ENCODE results near the gene SIRT1.
"Not testable (repeated sequence)": the region's sequence is repeated elsewhere in the genome, so short reads cannot be mapped to it uniquely, and the experiment has no call there.

The SIRT1 gene

GRCh38 chr10:67955614-67956013 lies 71.2 kb downstream of the SIRT1 start:
- Histone ChIP-seq H3K4me3 (ENCODE audit: insufficient read depth in 1 of 2, low read depth in 1 of 2, low read length in 2 of 2) (no peak overlapping the region), H3K9ac (ENCODE audit: low read length) (no peak overlapping the region), H3K27ac (ENCODE audit: low read length, poor library complexity, severe bottlenecking) (no peak overlapping the region), H3K9me3 (ENCODE audit: control insufficient read depth, low read length) (no peaks in the 10 kb centered on the region), H3K4ac (ENCODE audit: low read depth in 1 of 2, low read length in 2 of 2) (no peak overlapping the region), H2BK120ac (ENCODE audit: low read depth, low read length) (no peak overlapping the region), H3K23ac (ENCODE audit: low read length in 2 of 2) (no peak overlapping the region), H3K14ac (ENCODE audit: low read length in 2 of 2) (no peak overlapping the region), H4K91ac (ENCODE audit: low read length) (no peak overlapping the region), H3K27me3 (ENCODE audit: control insufficient read depth in 1 of 2, insufficient read depth in 1 of 2, low read length in 2 of 2) (no peaks in the 10 kb centered on the region), H3K4me2 (ENCODE audit: low read length, poor library complexity, severe bottlenecking) (no peak overlapping the region), H3K36me3 (ENCODE audit: control insufficient read depth in 1 of 2, insufficient read depth in 2 of 2, low read depth in 1 of 2, low read length in 2 of 2) (peaks cover 3 to 77% of the 10 kb centered on the region in 2 experiments), H4K8ac (ENCODE audit: low read length) (no peak overlapping the region), H2AK5ac (ENCODE audit: low read length, severe bottlenecking) (no peak overlapping the region), H3K18ac (ENCODE audit: low read depth in 1 of 2, low read length in 2 of 2) (no peak overlapping the region), H3K4me1 (ENCODE audit: control insufficient read depth, insufficient read depth, low read depth, low read length) (peaks cover 1% of the 10 kb centered on the region), H2BK15ac (ENCODE audit: low read depth, poor library complexity, severe bottlenecking) (no peak overlapping the region), H2BK12ac (ENCODE audit: low read length in 2 of 2) (no peak overlapping the region), H3K79me1 (replicated peaks; ENCODE audit: low read length, poor library complexity, severe bottlenecking) (peaks cover 6% of the 10 kb centered on the region), H2AFZ (ENCODE audit: low read depth, low read length) (no peak overlapping the region), H2BK5ac (ENCODE audit: low read depth, low read length, poor library complexity, severe bottlenecking) (no peak overlapping the region)
- DNase-seq: no peak
- WGBS: 95% methylated on average over 2 of the region's 6 CpGs

DNA sequence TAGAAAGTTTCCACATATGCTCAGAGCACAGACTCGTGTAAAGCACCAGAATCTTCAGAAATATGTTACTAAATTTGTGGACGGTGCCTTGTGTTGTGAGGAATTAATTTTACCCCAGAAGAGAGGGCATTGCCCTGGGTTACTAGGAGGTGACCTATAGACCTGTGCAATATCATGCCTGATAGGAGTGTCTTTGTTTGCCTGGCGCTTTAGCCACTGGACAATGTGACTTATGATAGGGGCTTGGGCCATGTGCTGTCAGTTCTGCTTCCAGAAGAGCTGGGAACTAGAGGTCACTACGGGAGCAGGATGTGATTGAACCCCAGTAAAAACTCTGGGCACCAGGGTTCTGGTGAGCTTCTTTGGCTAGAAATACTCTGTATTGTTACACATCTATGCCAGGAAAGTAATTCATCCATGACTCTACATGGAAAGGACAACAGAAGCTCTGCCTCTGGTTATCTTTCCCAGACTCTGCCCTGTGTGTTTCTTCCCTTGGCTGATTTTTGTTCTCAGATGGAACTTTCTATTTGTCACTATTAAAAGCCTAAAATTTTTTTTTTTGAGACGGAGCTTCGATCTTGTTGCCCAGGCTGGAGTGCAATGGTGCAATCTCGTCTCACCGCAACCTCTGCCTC lies 75.5 kb downstream of the SIRT1 start:
- no peak overlapping the region for H3K4ac ChIP-seq (ENCODE audit: low read depth in 1 of 2, low read length in 2 of 2)
- no peak overlapping the region for H3K27ac ChIP-seq (ENCODE audit: low read length, poor library complexity, severe bottlenecking)
- H3K4me3 ChIP-seq (ENCODE audit: insufficient read depth in 1 of 2, low read depth in 1 of 2, low read length in 2 of 2): no peak overlapping the region
- no peak overlapping the region for H3K9ac ChIP-seq (ENCODE audit: low read length)
- 96% methylated on average over 8 of the region's 8 CpGs for WGBS
- no peak overlapping the region for H2BK12ac ChIP-seq (ENCODE audit: low read length in 2 of 2)
- H3K18ac ChIP-seq (ENCODE audit: low read depth in 1 of 2, low read length in 2 of 2): no peak overlapping the region
- no peak overlapping the region for H2AFZ ChIP-seq (ENCODE audit: low read depth, low read length)
- H4K8ac ChIP-seq (ENCODE audit: low read length): no peak overlapping the region
- H3K27me3 ChIP-seq (ENCODE audit: control insufficient read depth in 1 of 2, insufficient read depth in 1 of 2, low read length in 2 of 2): no peaks in the 10 kb centered on the region
- H2BK15ac ChIP-seq (ENCODE audit: low read depth, poor library complexity, severe bottlenecking): no peak overlapping the region
- peaks cover 1% of the 10 kb centered on the region for H3K4me1 ChIP-seq (ENCODE audit: control insufficient read depth, insufficient read depth, low read depth, low read length)
- no peak overlapping the region for H3K14ac ChIP-seq (ENCODE audit: low read length in 2 of 2)
- H2AK5ac ChIP-seq (ENCODE audit: low read length, severe bottlenecking): no peak overlapping the region
- no peak overlapping the region for H2BK120ac ChIP-seq (ENCODE audit: low read depth, low read length)
- no peak overlapping the region for H3K23ac ChIP-seq (ENCODE audit: low read length in 2 of 2)
- no peak overlapping the region for H4K91ac ChIP-seq (ENCODE audit: low read length)
- DNase-seq: no peak
- peaks cover 2% of the 10 kb centered on the region for H3K79me1 ChIP-seq (replicated peaks; ENCODE audit: low read length, poor library complexity, severe bottlenecking)
- peaks cover 3 to 76% of the 10 kb centered on the region in 2 experiments for H3K36me3 ChIP-seq (ENCODE audit: control insufficient read depth in 1 of 2, insufficient read depth in 2 of 2, low read depth in 1 of 2, low read length in 2 of 2)
- no peaks in the 10 kb centered on the region for H3K9me3 ChIP-seq (ENCODE audit: control insufficient read depth, low read length)
- no peak overlapping the region for H2BK5ac ChIP-seq (ENCODE audit: low read depth, low read length, poor library complexity, severe bottlenecking)
- no peak overlapping the region for H3K4me2 ChIP-seq (ENCODE audit: low read length, poor library complexity, severe bottlenecking)

DNA sequence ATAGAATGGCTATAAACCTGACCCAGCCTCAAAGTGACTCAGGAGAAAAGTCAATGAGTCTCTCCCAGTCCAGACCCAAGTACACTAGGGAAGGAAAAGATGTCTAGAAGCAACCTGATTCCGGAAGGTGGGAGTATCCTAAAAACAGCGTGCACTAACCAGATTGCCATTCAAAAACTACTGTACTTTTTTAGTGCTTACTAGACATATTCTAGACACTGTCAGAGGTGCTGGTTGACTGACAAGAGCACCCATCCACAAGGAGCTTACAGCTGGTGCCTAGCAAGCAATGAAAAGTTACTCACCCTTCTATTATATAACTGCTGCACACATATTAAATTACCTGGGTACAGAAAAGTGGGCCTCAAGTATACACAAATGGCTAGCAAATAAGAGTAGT lies 81.0 kb downstream of the SIRT1 start:
- H2BK15ac ChIP-seq (ENCODE audit: low read depth, poor library complexity, severe bottlenecking): no peak overlapping the region
- no peak overlapping the region for H2BK120ac ChIP-seq (ENCODE audit: low read depth, low read length)
- H3K14ac ChIP-seq (ENCODE audit: low read length in 2 of 2): no peak overlapping the region
- no peak overlapping the region for H2BK12ac ChIP-seq (ENCODE audit: low read length in 2 of 2)
- H3K4me3 ChIP-seq (ENCODE audit: insufficient read depth in 1 of 2, low read depth in 1 of 2, low read length in 2 of 2): no peak overlapping the region
- H3K36me3 ChIP-seq (ENCODE audit: control insufficient read depth in 1 of 2, insufficient read depth in 2 of 2, low read depth in 1 of 2, low read length in 2 of 2): peaks cover 13 to 90% of the 10 kb centered on the region in 2 experiments
- no peak for DNase-seq
- no peak overlapping the region for H2AK5ac ChIP-seq (ENCODE audit: low read length, severe bottlenecking)
- peaks cover 13% of the 10 kb centered on the region for H3K9me3 ChIP-seq (ENCODE audit: control insufficient read depth, low read length)
- no peaks in the 10 kb centered on the region for H3K27me3 ChIP-seq (ENCODE audit: control insufficient read depth in 1 of 2, insufficient read depth in 1 of 2, low read length in 2 of 2)
- H3K23ac ChIP-seq (ENCODE audit: low read length in 2 of 2): no peak overlapping the region
- H4K8ac ChIP-seq (ENCODE audit: low read length): no peak overlapping the region
- H2BK5ac ChIP-seq (ENCODE audit: low read depth, low read length, poor library complexity, severe bottlenecking): no peak overlapping the region
- H3K4ac ChIP-seq (ENCODE audit: low read depth in 1 of 2, low read length in 2 of 2): no peak overlapping the region
- H3K27ac ChIP-seq (ENCODE audit: low read length, poor library complexity, severe bottlenecking): no peak overlapping the region
- no peak overlapping the region for H4K91ac ChIP-seq (ENCODE audit: low read length)
- H3K18ac ChIP-seq (ENCODE audit: low read depth in 1 of 2, low read length in 2 of 2): no peak overlapping the region
- no peak overlapping the region for H3K9ac ChIP-seq (ENCODE audit: low read length)
- H3K4me2 ChIP-seq (ENCODE audit: low read length, poor library complexity, severe bottlenecking): no peak overlapping the region
- no peaks in the 10 kb centered on the region for H3K4me1 ChIP-seq (ENCODE audit: control insufficient read depth, insufficient read depth, low read depth, low read length)
- peaks cover 13% of the 10 kb centered on the region for H3K79me1 ChIP-seq (replicated peaks; ENCODE audit: low read length, poor library complexity, severe bottlenecking)
- H2AFZ ChIP-seq (ENCODE audit: low read depth, low read length): no peak overlapping the region
- 92% methylated on average over 2 of the region's 2 CpGs for WGBS

DNA sequence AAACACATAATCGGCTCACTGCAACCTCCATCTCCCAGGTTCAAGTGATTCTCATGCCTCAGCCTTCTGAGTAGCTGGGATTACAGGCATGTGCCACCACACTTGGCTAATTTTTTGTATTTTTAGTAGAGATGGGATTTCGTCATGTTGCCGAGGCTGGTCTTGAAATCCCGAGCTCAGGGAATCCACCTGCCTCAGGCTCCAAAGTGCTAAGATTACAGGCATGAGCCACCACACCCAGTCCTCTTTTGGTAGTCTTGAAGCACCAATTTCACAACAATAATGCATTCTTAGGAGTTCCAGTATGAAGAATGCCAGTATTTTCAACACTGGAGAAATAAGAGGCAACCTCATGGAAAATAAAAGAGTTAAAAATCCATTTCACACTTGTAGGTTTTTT lies 81.6 kb downstream of the SIRT1 start:
- H4K91ac ChIP-seq (ENCODE audit: low read length); DNase-seq; H3K23ac ChIP-seq (ENCODE audit: low read length in 2 of 2); H3K9ac ChIP-seq (ENCODE audit: low read length); H2AFZ ChIP-seq (ENCODE audit: low read depth, low read length); H3K4me2 ChIP-seq (ENCODE audit: low read length, poor library complexity, severe bottlenecking); H2BK5ac ChIP-seq (ENCODE audit: low read depth, low read length, poor library complexity, severe bottlenecking); H3K27ac ChIP-seq (ENCODE audit: low read length, poor library complexity, severe bottlenecking); H3K18ac ChIP-seq (ENCODE audit: low read depth in 1 of 2, low read length in 2 of 2); H2BK15ac ChIP-seq (ENCODE audit: low read depth, poor library complexity, severe bottlenecking); H4K8ac ChIP-seq (ENCODE audit: low read length); H3K4me1 ChIP-seq (ENCODE audit: control insufficient read depth, insufficient read depth, low read depth, low read length); H3K4me3 ChIP-seq (ENCODE audit: insufficient read depth in 1 of 2, low read depth in 1 of 2, low read length in 2 of 2); H3K4ac ChIP-seq (ENCODE audit: low read depth in 1 of 2, low read length in 2 of 2); H3K14ac ChIP-seq (ENCODE audit: low read length in 2 of 2); H3K27me3 ChIP-seq (ENCODE audit: control insufficient read depth in 1 of 2, insufficient read depth in 1 of 2, low read length in 2 of 2); H2AK5ac ChIP-seq (ENCODE audit: low read length, severe bottlenecking); H2BK12ac ChIP-seq (ENCODE audit: low read length in 2 of 2); H2BK120ac ChIP-seq (ENCODE audit: low read depth, low read length): not testable (repeated sequence)
- peaks cover 13 to 90% of the 10 kb centered on the region in 2 experiments for H3K36me3 ChIP-seq (ENCODE audit: control insufficient read depth in 1 of 2, insufficient read depth in 2 of 2, low read depth in 1 of 2, low read length in 2 of 2)
- peaks cover 13% of the 10 kb centered on the region for H3K79me1 ChIP-seq (replicated peaks; ENCODE audit: low read length, poor library complexity, severe bottlenecking)
- WGBS: 60% methylated on average over 1 of the region's 4 CpGs
- H3K9me3 ChIP-seq (ENCODE audit: control insufficient read depth, low read length): peaks cover 19% of the 10 kb centered on the region

All from mesenchymal stem cell (in vitro differentiated cells and primary cell).